Gastrocnemius medialis (tissue), 4 donors: Measurements from ENCODE around the gene PLK1.

ENCODE experiments used
- POLR2A ChIP-seq, 2 donors: fragments of 450-650 bp; IDR thresholded peaks; one replicate each; pipeline ENCODE4 v1.6.1; 2017; ENCODE audit warnings: antibody characterized with exemption in 2 of 2, mild to moderate bottlenecking in 2 of 2, moderate library complexity in 2 of 2
- TF ChIP-seq, protein P1 (sequence below), 5 experiments: fragments of 450-650 bp in 3 of 5; fragments of 200-600 bp in 2 of 5; sonication (generic) in 2 of 5; IDR thresholded peaks in 4 of 5; conservative IDR thresholded peaks in 1 of 5; 1 replicate in 4 of 5; 2 replicates in 1 of 5; pipeline ENCODE4 v1.5.1; 2016 to 2019; ENCODE audit warnings: antibody characterized with exemption in 5 of 5, mild to moderate bottlenecking in 3 of 5, moderate library complexity in 3 of 5

DNA sequence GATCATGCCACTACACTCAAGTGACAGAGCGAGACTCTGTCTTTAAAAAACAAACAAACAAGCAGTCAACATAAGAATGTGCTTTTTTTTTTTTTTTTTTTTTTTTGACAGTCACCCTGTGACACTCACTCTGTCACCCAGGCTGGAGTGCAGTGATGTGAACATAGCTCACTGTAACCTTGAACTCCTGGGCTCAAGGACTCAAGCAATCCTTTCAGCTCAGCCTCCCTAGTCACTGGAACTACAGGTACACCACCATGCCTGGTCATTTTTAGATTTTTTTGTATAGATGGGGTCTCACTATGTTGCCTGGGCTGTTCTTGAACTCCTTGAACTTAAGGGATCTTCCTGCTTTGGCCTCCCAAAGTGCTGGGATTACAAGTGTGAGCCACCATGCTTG, 60.8 kb downstream of the PLK1 start:
- TF ChIP-seq, protein P1, sequence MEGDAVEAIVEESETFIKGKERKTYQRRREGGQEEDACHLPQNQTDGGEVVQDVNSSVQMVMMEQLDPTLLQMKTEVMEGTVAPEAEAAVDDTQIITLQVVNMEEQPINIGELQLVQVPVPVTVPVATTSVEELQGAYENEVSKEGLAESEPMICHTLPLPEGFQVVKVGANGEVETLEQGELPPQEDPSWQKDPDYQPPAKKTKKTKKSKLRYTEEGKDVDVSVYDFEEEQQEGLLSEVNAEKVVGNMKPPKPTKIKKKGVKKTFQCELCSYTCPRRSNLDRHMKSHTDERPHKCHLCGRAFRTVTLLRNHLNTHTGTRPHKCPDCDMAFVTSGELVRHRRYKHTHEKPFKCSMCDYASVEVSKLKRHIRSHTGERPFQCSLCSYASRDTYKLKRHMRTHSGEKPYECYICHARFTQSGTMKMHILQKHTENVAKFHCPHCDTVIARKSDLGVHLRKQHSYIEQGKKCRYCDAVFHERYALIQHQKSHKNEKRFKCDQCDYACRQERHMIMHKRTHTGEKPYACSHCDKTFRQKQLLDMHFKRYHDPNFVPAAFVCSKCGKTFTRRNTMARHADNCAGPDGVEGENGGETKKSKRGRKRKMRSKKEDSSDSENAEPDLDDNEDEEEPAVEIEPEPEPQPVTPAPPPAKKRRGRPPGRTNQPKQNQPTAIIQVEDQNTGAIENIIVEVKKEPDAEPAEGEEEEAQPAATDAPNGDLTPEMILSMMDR (IDR thresholded peaks at IDR 0.05 in 4 of 5, conservative IDR thresholded peaks at IDR 0.05 in 1 of 5) = no peak
- TF ChIP-seq POLR2A (IDR thresholded peaks at IDR 0.05) = no peak
